HG02885 (cell line): ENCODE data around the gene PLPPR2.
"Not testable (repeated sequence)": the region's sequence is repeated elsewhere in the genome, so short reads cannot be mapped to it uniquely, and the experiment has no call there.

Source experiments
- ATAC-seq: cut with Tn5 transposase; IDR thresholded peaks from one replicate; pipeline ENCODE4 v1.9.1; 2021; ENCODE audit warnings: mild to moderate bottlenecking; ENCODE audit not compliant: unreplicated experiment, poor library complexity

The PLPPR2 gene

DNA sequence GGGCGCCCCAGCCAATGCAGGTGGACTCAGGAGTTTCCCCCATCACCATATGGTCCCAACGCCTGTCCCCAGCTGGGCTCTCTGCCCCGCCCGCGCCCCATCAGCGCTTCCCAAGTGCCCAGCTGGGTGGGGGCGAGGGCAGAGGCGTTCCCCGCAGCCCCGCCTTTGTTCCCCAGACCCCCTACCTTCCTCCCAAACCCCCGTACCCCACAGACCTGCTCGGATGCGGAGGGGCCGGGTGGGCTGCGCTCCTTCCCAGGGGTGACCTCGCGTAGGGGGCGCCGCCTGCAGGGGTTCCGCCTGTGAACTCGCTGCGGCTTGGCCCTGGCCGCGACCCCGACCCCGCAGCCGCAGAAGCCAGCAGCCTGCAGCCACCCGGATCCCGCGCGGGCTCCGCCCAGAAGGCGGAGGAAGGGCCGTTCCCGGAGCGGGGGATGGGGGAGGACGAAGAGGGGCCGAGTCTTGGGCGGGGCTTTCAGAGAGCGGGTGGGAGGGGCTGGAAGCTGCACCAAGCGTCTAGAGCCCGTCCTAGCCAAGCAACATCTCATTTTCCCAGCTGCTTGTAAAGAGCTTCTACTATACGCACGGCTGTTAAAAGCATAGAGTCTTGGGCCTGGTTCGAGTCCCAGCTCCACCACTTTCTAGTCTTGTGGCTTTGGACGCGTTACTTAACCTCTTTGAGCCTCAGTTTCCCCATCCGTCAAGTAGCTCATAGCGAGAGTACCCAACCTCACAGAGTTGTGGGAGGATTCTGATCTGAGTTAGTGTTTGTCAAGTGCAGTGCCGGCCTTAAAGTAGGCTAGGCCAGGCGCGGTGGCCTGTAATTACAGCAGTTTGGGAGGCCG, 15.8 kb upstream of the PLPPR2 start, which contains the start of gene RAB3D:
Gene RAB3D (minus strand): TSS at position 404 of the 845 bp plus-strand sequence. CDS start 2,258 bp downstream, outside the sequence.
- ATAC-seq, result peak; percentile 69

GRCh38 chr19:11340099-11340467, 15.1 kb upstream of the PLPPR2 start:
- not testable (repeated sequence) for ATAC-seq

DNA sequence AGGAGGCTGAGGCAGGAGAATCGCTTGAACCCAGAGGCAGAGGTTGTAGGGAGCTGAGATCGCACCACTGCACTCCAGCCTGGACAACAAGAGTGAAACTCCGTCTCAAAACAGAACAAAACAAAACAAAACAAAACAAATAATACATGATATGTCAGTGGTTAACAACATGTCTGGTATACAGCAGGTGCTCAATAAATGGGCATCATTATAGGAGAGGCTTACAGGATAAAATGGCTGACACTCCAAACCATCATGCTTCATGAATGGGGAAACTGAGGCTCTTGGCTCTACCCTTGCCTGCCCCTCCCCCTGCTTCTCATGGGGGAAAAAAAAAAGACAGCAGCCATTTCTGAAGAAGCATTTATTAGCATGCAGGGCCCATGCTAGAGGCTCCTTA, 12.8 kb upstream of the PLPPR2 start:
- no peak for ATAC-seq

GRCh38 chr19:11345122-11345803, 10.0 kb upstream of the PLPPR2 start:
- no peak for ATAC-seq

DNA sequence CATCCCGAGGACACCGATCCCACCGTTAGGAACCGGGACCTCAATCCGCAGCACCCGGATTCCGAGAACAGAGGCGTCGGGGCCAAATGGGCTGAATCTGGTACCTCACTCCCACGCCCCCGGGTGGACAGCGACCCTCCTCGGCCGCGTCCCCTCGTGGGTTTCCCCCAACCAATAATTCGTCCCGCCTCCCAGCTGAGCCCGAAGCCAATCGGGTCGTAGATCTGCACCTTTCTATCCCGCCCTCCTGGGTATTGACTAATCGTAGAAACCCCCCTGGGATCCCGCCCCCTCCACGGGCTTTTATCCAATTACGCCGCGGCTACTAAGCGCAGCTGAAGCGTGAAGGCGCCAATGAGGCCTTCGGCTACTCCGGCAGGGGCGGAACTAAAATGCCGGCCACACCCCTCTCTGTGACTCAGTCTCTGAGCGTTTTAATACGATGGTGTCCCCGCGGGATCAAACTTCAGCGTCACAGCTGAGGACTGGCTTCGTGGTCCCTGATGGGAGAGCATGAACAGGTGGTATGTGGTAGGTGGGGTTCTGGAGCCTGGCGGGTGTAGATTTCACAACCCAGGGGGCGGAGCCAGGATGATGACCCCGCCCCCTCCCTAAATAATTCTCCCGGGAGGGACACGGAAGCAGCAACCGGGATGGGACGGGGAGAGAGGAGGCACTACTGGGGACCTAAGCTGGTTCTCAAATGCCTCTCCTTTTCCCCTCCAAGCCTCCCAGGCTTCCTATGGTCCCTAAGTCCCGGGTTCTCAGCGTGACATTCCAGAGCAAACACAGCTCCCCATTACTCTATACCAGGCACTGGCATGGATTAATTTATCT, 8.9 kb upstream of the PLPPR2 start, which contains the start of the genes CCDC159 and TMEM205:
Gene CCDC159 (plus strand): TSS at position 416 of the 837 bp plus-strand sequence. CDS start 88 bp downstream, at position 504.
Gene TMEM205 (minus strand): TSS at position 165 of the 837 bp plus-strand sequence. CDS start 649 bp downstream, outside the sequence.
- peak; percentile 97 for ATAC-seq

DNA sequence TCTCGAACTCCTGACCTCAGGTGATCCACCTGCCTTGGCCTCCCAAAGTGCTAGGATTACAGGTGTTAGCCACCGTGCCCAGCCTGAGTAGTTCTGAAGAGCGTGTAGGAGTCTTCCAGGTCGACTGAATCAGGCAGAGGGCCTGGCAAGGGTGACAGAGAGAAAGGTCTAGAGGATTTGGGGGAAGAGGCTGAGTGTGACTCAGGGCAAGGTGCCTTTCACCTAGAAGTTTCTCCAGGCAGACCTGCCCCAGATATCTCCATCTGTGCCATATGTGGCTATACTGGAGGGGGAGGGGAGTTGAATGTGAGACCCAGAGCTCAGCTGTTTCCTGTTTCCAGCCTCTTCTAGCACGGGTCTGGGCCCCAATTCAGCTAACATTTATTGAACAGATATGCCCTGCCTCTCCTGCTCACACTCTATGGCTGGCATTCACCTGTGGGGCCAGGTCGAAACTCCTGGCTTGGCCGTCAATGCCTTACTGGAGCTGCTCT, 7.6 kb upstream of the PLPPR2 start:
- ATAC-seq, result no peak

DNA sequence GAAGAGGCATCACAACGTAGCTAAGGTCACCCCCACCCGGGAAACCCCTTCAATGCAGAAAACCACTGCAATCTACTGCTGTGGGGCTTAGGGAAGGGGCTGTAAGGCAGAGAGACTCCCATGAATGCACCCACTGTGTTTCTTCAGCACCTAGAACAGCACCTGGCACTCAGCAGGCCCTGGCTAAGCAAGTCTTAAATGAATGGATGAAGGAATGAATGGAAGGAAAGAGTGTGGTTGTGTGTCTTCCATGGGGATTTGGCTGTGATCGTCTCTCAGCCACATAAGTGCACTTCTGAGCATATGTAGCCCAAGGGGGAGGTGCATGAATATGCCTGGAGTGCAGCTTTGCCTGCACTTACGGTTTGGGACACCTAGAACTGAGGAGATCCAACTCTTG, 6.1 kb upstream of the PLPPR2 start:
- no peak for ATAC-seq

DNA sequence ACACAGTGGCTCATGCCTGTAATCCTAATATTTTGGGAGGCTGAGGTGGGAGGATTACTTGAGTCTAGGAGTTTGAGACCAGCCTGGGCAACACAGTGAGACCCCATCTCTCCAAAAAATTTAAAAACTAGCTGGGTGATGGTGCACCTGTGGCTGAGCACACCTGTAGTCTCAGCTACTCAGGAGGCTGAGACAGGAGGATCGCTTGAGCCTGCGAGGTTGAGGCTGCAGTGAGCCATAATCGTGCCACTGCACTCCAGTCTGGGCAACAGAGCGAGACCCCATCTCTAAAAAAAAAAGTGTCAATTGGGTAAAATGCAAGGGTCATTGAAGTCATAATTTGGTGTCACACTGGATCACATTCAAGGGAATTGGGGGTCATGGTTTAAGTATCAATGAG, 1.1 kb upstream of the PLPPR2 start:
- ATAC-seq, result not testable (repeated sequence)

DNA sequence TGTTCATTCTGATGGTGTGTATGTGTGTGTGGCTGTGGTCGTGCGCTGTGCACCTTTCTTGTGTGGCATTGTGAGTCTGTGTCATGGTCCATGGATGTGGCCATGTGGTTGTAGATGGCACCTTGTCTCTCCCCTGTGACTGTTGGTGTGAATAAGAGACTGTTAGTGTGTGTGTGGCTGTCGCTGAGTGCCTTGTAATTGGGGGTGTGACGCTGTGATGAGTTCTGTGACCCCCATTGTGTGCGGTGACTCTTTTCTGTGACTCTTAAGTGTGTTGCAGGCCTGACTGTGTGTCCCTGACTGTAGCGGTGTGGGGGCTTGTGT, 804 bp downstream of the PLPPR2 start:
- no peak for ATAC-seq

GRCh38 chr19:11356676-11357550, 1.7 kb downstream of the PLPPR2 start:
- ATAC-seq, result no peak

GRCh38 chr19:11359421-11359820, 4.2 kb downstream of the PLPPR2 start:
- no peak for ATAC-seq

DNA sequence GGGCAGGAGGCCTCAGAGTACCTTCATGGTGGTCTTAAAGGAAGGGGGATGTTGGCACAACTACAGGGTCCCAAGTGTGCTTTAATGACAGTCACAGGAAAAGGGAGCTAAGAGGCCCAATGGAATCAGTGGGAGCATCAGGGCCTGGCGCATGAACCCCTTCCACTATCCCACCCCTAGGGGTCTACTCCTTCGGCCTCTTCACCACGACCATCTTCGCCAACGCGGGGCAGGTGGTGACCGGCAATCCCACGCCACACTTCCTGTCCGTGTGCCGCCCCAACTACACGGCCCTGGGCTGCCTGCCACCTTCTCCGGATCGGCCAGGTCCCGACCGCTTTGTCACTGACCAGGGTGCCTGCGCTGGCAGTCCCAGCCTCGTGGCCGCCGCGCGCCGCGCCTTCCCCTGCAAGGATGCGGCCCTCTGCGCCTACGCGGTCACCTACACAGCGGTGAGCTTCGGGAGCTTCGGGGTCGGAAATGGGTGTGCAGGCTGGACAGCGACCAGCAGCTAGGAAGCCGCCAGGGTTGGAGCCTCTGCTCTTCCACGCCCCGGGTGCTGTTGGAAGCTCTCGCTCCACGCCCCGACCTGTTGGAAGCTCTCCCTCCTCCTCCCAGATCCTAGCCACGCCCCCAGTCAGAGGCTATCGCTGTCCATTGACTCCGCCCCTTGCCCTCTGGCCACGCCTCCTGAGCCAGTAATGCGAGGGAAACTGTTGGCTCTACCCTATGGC, 6.0 kb downstream of the PLPPR2 start:
- ATAC-seq, result no peak

DNA sequence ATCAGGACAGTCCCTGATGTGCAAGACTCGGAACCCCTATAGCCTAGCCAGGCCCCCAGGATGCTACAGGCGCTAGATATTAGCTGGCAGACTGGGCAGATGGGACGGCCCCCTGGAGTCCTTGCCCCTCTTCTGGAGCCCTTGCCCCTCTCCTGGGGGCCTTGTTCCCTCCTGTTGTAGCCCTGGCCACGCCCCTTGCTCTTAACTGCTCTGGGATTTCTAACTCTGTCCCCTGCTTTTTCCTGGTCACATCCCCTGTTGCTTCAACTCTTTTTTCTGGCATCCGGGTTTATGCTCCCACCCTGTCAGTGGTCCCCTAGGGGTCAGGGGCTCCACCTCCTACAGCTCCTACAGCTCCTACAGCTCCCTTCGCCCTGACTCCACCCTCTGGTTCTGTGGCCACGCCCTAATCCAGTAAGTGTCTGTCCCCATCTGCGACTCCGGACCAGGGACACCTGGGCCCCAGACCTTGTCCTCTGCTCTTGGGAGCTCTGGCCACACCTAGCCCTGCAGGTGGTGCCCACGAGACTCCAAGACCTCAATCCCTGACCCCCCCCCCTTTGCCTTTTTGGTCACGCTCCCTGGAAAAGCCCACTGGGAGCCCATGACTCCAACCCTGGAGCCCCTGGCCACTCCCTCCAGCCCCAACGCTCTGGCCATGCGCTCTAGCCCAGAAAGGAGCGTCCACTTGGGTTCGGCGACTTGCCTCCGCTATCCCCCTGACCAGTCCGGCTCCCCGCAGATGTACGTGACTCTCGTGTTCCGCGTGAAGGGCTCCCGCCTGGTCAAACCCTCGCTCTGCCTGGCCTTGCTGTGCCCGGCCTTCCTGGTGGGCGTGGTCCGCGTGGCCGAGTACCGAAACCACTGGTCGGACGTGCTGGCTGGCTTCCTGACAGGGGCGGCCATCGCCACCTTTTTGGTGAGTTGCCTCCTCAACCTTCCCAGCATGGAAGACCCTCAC, 6.8 kb downstream of the PLPPR2 start:
- ATAC-seq, result no peak

GRCh38 chr19:11363881-11364280, 8.6 kb downstream of the PLPPR2 start:
- ATAC-seq, result no peak

DNA sequence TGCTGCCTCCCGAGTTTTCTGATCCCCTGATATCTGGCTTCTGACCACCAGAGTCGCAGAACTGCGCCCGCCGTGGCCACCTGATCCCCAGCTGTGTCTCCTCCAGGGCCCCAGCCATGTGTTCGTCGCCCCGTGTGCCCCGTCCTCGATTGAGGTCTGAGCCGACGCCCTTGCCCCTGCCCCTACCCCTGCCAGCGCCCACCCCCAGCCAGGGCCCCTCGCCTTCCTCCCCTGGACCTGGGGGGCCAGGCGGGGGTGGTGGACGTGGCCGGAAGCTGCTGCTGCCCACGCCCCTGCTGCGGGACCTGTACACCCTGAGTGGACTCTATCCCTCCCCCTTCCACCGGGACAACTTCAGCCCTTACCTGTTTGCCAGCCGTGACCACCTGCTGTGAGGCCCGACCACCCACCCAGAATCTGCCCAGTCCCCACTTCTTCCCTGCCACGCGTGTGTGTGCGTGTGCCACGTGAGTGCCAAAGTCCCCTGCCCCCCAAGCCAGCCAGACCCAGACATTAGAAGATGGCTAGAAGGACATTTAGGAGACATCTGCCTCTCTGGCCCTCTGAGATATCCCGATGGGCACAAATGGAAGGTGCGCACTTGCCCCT, 9.2 kb downstream of the PLPPR2 start:
- no peak for ATAC-seq

- no peak for ATAC-seq
Measured at GRCh38 chr19:11364935-11365334, 9.7 kb downstream of the PLPPR2 start.

DNA sequence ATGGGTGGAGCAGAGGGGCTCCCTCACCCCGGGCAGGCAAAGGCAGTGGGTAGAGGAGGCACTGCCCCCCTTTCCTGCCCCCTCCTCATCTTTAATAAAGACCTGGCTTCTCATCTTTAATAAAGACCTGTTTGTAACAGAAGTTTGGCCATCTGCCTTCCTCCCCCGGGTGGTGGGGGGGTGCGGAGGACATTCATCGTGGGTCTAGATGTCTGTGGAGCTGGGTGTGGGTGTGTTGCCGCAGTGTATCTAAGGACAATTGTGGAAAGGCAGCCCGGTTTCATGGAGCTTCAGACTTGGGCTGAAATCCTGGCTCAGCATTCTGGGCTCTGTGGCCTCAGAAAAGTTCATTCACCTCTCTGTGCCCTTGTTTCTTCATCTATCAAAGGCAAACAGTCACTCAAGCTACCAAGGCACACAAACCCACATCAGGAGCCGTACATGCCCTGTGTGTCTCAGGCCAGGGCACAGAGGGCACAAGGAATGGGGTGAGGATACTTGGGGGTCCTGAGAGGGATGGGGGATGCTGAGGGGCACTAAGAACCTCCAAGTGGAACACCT, 10.4 kb downstream of the PLPPR2 start:
- ATAC-seq, result no peak
